NCI-H446 (cell line): ENCODE results near the gene RGS11.

Experiments
- DNase-seq, 2 experiments: peaks; one replicate each; lab custom pipeline; 2025; lab: John Stamatoyannopoulos, UW

The RGS11 gene

GRCh38 chr16:229731-230281 lies 45.9 kb downstream of the RGS11 start:
- DNase-seq, result no peak

DNA sequence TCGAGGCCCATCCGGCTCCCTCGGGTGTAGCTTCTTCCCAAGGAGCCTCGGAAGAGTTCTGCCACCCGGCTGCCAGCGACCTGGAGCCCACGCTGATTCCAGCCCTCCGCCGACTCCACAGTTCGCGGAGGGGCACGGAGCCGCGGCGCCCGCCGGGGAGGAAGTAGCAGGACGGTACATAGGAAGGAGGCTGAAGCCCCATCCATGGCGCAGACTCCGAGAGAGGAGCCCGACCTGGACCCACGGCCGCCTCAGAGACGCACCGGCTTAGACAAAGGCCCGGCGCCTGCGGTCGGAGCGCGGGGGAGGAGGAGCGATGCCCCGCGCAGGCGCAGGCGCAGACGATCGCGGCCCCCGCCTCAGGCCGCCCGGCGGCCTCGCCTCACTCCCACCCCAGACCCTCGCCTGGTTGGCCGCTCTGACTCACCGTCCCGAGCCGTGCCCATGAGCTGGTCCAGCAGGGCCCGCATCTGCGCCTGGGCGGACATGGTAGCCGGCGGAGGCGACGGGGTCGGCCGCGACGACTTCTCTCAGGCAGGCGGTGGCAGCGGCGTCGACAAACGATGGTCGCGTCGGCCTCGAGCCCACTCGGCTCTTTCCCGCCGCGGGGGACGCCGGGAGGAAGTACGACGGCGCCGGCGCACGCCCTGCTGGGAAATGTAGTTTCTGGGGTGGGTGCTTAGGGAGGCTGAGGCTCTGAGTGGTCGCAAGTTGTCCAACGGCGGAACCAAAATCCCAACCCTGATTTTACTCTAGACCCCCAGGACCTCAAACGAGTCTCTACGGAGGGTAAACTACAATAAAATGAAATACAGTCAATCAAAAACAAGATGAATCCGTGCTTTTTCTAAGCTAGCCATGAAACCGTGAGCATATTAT lies 46.7 kb downstream of the RGS11 start, which contains the start of gene LUC7L:
Gene LUC7L, minus strand, starts transcription at position 598 of the 879 bp plus-strand sequence. Its CDS starts 110 bp downstream, at position 488.
- peak; percentile 62 to 89 for DNase-seq

DNA sequence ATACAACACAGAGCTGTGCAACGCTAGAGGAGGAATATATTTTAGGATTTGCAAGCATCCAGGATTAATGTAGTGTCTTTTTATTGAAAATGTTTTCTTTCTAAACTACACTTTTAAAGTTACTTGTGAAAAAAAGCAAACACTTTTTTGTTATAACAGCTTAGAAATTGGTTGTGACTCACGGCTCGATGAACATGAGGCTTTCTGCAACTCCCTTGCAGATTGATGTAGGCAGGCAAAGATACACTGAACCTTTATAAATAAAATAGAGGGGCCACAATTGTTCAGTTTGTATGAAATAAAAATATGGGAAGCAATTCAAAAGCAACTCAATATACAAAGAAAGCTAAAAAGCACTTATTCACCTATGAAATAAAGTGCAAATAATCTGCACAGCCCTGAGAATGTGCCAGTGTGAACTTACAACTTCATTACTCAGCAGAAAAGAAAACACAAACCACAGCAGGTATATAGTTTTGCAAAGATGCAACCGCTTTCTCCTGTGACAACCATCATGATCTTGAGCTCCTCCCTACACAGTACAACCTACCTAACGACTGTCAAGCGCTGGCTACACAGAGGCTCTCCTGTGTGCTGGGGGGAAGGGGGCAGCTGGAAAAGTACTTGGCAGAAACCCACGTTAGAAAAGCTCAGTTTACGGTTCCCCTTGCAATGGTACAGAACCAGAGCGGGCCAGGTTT lies 47.4 kb downstream of the RGS11 start:
- DNase-seq, result peak in 1 of 2 experiments; percentile 37

- no peak for DNase-seq
Observed at GRCh38 chr16:220021-220420, 55.7 kb downstream of the RGS11 start.
